ENCODE results near the gene ATP5ME. TPM values are rescaled to one million over a fixed set of nuclear protein-coding genes. Genes with fewer than 3 reads are reported as not detected.

Gene ATP5ME
- polyA plus RNA-seq, 3 donors from 2014 or later = 466 to 581 (median 532) TPM

- peak overlapping the region in 1 of 6 donors; percentile 49 for H3K27ac Mint-ChIP-seq
- peaks cover 5 to 9% of the 10 kb centered on the region in 2 donors for H3K4me1 Mint-ChIP-seq
- no peak for DNase-seq
- peak overlapping the region in 1 of 5 donors; percentile 12 for H3K4me3 Mint-ChIP-seq
- H3K27me3 Mint-ChIP-seq (ENCODE audit: low read depth in 3 of 3) = peaks cover 0 to 2% (median 2%) of the 10 kb centered on the region in 3 donors
- no peaks in the 10 kb centered on the region for H3K9me3 Mint-ChIP-seq
- H3K36me3 Mint-ChIP-seq = peaks cover 0 to 5% (median 0%) of the 10 kb centered on the region in 3 donors
Measured at GRCh38 chr4:665751-666435, 8.2 kb downstream of the ATP5ME start.

DNA sequence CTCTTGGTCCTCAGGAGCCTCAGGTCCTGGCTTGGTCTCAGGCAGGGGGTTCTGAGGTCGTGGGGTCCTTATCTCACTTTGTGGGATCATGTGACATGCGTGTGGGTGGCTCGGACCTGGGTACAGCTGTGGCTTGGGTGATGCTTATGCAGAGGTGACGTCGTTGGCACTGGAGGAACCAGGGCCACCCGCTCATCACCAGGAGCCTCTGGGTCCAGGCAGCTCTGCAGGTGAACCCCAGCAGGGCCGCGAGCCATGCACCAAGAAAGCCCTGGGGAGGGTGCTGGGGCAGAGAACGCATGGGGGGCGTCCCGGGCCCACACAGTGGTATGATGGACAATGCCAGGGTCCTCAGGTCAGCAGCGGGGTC is 8.7 kb downstream of the ATP5ME start:
- H3K27ac Mint-ChIP-seq = peak overlapping the region in 2 of 6 donors; percentile 45 to 49

GRCh38 chr4:664713-665231 is 9.3 kb downstream of the ATP5ME start:
- DNase-seq = no peak
- peaks cover 0 to 8% (median 6%) of the 10 kb centered on the region in 3 donors for H3K36me3 Mint-ChIP-seq
- no peaks in the 10 kb centered on the region for H3K9me3 Mint-ChIP-seq
- H3K27me3 Mint-ChIP-seq (ENCODE audit: low read depth in 3 of 3) = peaks cover 0 to 2% (median 0%) of the 10 kb centered on the region in 3 donors
- peaks cover 5 to 9% of the 10 kb centered on the region in 2 donors for H3K4me1 Mint-ChIP-seq
- H3K4me3 Mint-ChIP-seq = peak overlapping the region; percentile 77 to 88 (median 82)
- H3K27ac Mint-ChIP-seq = peak overlapping the region; percentile 56 to 89 (median 76)

More for the DNA sequence above, 8.7 kb downstream of the ATP5ME start:
- peaks cover 0 to 4% (median 3%) of the 10 kb centered on the region in 3 donors for H3K36me3 Mint-ChIP-seq
- peaks cover 5 to 9% of the 10 kb centered on the region in 2 donors for H3K4me1 Mint-ChIP-seq
- H3K9me3 Mint-ChIP-seq = no peaks in the 10 kb centered on the region
- peak overlapping the region in 3 of 5 donors; percentile 13 to 87 (median 82) for H3K4me3 Mint-ChIP-seq
- DNase-seq = no peak
- peaks cover 0 to 2% (median 2%) of the 10 kb centered on the region in 3 donors for H3K27me3 Mint-ChIP-seq (ENCODE audit: low read depth in 3 of 3)

- Mint-ChIP-seq H3K27me3 (ENCODE audit: low read depth in 3 of 3) (peaks cover 0 to 2% (median 0%) of the 10 kb centered on the region in 3 donors), H3K27ac (peak overlapping the region; percentile 74 to 89 (median 80)), H3K9me3 (no peaks in the 10 kb centered on the region), H3K36me3 (peaks cover 0 to 9% (median 6%) of the 10 kb centered on the region in 3 donors), H3K4me3 (peak overlapping the region; percentile 78 to 88 (median 82)), H3K4me1 (peaks cover 5 to 11% of the 10 kb centered on the region in 2 donors)
- DNase-seq = peak; percentile 72 to 78 (median 78)
Measured at GRCh38 chr4:663438-664428, 10.3 kb downstream of the ATP5ME start.

DNA sequence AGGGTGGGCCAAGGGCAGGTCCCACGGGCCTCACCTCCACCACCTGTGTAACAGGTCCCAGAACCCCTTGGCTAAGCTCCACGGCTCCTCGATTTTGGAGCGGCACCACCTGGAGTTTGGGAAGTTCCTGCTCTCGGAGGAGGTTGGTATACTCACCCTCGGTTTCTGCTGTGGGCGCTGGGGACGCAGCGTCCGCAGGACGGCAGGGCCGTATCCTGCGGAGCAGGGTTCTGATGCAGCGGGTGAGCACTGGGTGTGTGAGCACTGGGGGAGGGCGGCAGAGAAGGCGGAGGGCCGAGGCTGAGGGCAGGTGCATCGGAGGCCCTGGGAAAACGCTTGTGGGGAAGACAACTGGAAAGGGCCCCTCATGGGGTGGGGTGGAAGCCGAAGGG is 11.0 kb downstream of the ATP5ME start:
- Mint-ChIP-seq H3K36me3 (peaks cover 0 to 9% (median 6%) of the 10 kb centered on the region in 3 donors), H3K4me3 (peak overlapping the region; percentile 78 to 83 (median 80)), H3K27ac (peak overlapping the region; percentile 45 to 77 (median 70)), H3K4me1 (peaks cover 5 to 11% of the 10 kb centered on the region in 2 donors), H3K9me3 (no peaks in the 10 kb centered on the region), H3K27me3 (ENCODE audit: low read depth in 3 of 3) (peaks cover 0 to 2% (median 0%) of the 10 kb centered on the region in 3 donors)
- DNase-seq = no peak

DNA sequence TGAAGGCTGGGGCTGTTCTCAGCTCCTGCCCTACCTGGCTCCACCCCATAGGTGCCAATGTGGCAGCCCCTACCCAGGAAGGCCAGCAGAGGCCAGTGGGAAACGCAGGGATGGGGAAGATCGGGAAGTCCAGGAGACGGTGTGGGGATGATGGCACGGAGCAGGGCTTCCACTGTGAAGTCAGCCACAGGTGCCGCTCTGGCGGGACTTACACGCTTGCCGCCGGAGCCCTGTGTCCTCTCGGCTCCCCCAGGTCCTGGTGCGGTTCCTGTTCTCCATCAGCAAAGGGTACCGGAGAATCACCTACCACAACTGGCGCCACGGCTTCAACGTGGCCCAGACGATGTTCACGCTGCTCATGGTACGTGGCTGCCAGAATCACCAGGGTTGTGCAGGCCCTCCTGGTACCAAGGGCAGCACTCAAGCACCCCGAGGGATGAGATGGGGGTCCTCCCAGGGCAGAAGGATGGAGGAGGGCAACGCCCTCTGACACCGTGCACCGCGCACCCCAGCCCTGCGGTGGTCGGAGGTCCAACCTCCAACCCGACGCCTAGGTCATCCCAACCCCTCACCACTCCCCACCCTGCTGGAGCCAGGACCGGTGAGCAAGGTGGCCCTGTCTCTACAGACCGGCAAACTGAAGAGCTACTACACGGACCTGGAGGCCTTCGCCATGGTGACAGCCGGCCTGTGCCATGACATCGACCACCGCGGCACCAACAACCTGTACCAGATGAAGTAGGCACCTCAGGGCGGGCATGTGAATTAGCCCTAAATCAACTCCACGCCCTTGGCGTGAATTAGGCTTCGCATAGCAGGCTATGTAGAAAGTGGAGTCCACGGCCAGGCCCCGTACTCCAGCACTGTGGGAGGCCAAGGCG is 12.0 kb downstream of the ATP5ME start:
- peak overlapping the region in 3 of 6 donors; percentile 6 to 74 (median 39) for H3K27ac Mint-ChIP-seq

DNA sequence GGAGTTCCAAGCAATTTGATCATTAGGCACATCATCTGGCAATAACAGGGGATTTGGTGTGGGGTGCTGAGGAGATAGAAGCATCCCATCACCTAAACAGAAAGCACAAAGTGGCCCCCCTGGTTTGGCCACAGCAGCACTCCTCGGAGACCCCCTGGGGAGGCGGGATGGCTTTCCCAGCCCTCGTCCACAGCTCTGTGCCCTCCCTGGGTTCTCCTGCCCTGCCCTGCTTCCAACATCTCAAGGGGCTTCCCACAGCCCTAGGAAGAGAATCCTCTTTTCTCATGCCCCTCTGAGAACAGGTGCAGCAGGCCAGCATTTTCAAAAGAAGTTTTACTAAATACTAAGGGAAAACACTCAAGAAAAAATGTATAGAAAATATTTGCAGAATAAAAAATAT is 12.8 kb downstream of the ATP5ME start:
- Mint-ChIP-seq H3K4me1 (peaks cover 5 to 11% of the 10 kb centered on the region in 2 donors), H3K27me3 (ENCODE audit: low read depth in 3 of 3) (no peaks in the 10 kb centered on the region), H3K4me3 (peak overlapping the region; percentile 2 to 56 (median 39)), H3K27ac (no peak overlapping the region), H3K36me3 (peaks cover 0 to 9% (median 6%) of the 10 kb centered on the region in 3 donors), H3K9me3 (no peaks in the 10 kb centered on the region)
- DNase-seq = no peak

More for the DNA sequence above, 12.0 kb downstream of the ATP5ME start:
- H3K36me3 Mint-ChIP-seq = peaks cover 0 to 9% (median 6%) of the 10 kb centered on the region in 3 donors
- H3K9me3 Mint-ChIP-seq = no peaks in the 10 kb centered on the region
- H3K4me3 Mint-ChIP-seq = peak overlapping the region in 4 of 5 donors; percentile 38 to 83 (median 64)
- no peaks in the 10 kb centered on the region for H3K27me3 Mint-ChIP-seq (ENCODE audit: low read depth in 3 of 3)
- peaks cover 5 to 11% of the 10 kb centered on the region in 2 donors for H3K4me1 Mint-ChIP-seq
- DNase-seq = no peak

- H3K4me1 Mint-ChIP-seq = peaks cover 5 to 11% of the 10 kb centered on the region in 2 donors
- H3K4me3 Mint-ChIP-seq = no peak overlapping the region
- H3K9me3 Mint-ChIP-seq = no peaks in the 10 kb centered on the region
- H3K36me3 Mint-ChIP-seq = peaks cover 0 to 9% (median 6%) of the 10 kb centered on the region in 3 donors
- peak overlapping the region in 1 of 6 donors; percentile 49 for H3K27ac Mint-ChIP-seq
- H3K27me3 Mint-ChIP-seq (ENCODE audit: low read depth in 3 of 3) = peaks cover 0 to 2% (median 0%) of the 10 kb centered on the region in 3 donors
- no peak for DNase-seq
Measured at GRCh38 chr4:660401-660800, 13.7 kb downstream of the ATP5ME start.

- Mint-ChIP-seq H3K4me3 (peak overlapping the region in 2 of 5 donors; percentile 16 to 35), H3K36me3 (peaks cover 0 to 9% (median 6%) of the 10 kb centered on the region in 3 donors), H3K27me3 (ENCODE audit: low read depth in 3 of 3) (peaks cover 0 to 2% (median 0%) of the 10 kb centered on the region in 3 donors), H3K27ac (no peak overlapping the region), H3K4me1 (peaks cover 5 to 11% of the 10 kb centered on the region in 2 donors), H3K9me3 (no peaks in the 10 kb centered on the region)
- DNase-seq = no peak
Measured at GRCh38 chr4:659851-660250, 14.2 kb downstream of the ATP5ME start.

DNA sequence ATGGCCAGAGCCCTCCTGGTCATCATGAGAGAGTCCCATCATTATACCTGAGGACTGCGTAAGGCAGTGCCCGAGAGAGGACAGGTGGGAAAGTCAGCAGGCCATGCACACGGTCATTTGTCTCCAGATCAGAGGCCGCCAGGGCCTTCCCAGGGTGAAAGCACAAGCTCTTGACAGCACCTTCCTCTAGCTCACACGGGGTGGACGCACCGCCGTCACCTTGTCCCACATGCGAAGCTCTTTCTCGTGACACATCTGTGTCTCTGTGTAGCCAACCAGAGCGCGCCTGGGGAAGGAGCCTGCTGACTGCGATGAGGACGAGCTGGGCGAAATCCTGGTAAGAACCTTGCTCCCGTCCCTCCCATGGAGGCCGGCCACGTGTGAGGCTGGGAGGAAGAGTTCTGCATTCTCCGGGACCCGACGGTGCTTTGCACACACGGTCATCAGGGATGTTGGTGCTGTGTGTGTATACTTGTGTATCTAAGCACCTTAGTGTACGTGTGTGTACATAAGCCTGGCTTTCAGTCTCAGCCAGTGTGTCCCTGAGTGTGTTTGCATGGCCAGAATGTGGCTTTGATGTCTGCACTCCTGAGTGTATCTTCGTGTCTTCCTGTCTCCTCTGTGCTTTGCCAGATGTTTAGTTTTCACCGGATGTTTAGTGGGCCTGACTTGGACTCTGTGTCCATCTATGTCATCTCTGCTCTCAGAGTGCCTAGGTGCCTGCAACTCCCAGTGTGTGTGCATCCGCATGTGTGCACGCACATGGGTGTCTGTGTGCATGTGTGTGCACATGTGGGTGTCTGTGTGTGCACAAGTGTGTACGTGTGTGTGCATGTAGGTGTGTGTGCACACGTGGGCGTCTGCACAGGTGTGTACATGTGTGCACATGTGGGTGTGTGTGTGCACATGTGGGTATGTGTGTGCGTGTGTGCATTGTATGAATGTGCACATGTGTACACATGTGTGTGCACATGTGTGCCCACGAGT is 15.1 kb downstream of the ATP5ME start:
- Mint-ChIP-seq H3K4me1 (peaks cover 0 to 6% of the 10 kb centered on the region in 2 donors), H3K4me3 (no peak overlapping the region), H3K27ac (peak overlapping the region in 2 of 6 donors; percentile 18 to 69), H3K36me3 (peaks cover 0 to 9% (median 6%) of the 10 kb centered on the region in 3 donors), H3K27me3 (ENCODE audit: low read depth in 3 of 3) (peaks cover 0 to 2% (median 0%) of the 10 kb centered on the region in 3 donors), H3K9me3 (no peaks in the 10 kb centered on the region)
- DNase-seq = no peak

DNA sequence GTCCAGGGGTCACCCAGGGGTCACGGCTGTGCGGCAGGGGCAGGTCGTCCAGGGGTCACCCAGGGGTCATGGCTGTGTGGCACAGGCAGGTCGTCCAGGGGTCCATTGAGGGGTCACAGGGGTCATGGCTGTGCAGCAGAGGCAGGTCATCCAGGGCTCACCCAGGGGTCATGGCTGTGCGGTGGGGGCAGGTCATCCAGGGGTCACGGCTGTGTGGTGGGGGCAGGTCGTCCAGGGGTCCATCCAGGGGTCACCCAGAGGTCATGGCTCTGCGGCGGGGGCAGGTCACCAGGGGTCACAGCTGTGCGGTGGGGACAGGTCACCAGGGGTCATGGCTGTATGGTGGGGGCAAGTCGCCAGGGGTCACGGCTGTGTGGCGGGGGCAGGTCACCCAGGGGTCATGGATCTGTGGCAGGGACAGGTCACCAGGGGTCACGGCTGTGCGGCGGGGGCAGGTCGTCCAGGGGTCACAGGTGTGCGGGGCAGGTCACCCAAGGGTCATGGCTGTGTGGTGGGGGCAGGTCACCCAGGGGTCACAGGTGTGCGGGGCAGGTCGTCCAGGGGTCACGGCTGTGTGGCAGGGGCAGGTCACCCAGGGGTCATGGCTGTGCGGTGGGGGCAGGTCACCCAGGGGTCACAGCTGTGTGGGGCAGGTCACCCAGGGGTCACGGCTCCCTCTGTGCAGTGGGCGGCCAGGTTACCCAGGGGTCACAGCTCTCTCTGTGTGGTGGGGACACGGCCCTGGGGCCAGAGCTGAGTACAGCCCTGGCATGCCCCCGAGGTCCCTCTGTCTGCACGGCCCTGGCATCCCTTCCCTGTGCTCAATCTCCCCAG is 16.0 kb downstream of the ATP5ME start:
- DNase-seq = no peak

More for the DNA sequence above, 16.0 kb downstream of the ATP5ME start:
- no peak overlapping the region for H3K27ac Mint-ChIP-seq
- H3K4me1 Mint-ChIP-seq = peaks cover 0 to 2% of the 10 kb centered on the region in 2 donors
- no peak overlapping the region for H3K4me3 Mint-ChIP-seq
- H3K36me3 Mint-ChIP-seq = peaks cover 0 to 9% (median 6%) of the 10 kb centered on the region in 3 donors
- H3K27me3 Mint-ChIP-seq (ENCODE audit: low read depth in 3 of 3) = peaks cover 0 to 2% (median 1%) of the 10 kb centered on the region in 3 donors
- H3K9me3 Mint-ChIP-seq = no peaks in the 10 kb centered on the region
